Stimulated activated CD8-positive, alpha-beta memory T cell treated with anti-CD3 and anti-CD28 coated beads, Interleukin-15, amount 100 ng/mL, for 24 hours (primary cell): ENCODE results near the gene OR2C3.
"Not testable (repeated sequence)": the region's sequence is repeated elsewhere in the genome, so short reads cannot be mapped to it uniquely, and the experiment has no call there.

Source experiments
- DNase-seq: peaks from one replicate; pipeline ENCODE4 v3.0.0-alpha.2; 2020; ENCODE audit warnings: low read depth

OR2C3 gene

DNA sequence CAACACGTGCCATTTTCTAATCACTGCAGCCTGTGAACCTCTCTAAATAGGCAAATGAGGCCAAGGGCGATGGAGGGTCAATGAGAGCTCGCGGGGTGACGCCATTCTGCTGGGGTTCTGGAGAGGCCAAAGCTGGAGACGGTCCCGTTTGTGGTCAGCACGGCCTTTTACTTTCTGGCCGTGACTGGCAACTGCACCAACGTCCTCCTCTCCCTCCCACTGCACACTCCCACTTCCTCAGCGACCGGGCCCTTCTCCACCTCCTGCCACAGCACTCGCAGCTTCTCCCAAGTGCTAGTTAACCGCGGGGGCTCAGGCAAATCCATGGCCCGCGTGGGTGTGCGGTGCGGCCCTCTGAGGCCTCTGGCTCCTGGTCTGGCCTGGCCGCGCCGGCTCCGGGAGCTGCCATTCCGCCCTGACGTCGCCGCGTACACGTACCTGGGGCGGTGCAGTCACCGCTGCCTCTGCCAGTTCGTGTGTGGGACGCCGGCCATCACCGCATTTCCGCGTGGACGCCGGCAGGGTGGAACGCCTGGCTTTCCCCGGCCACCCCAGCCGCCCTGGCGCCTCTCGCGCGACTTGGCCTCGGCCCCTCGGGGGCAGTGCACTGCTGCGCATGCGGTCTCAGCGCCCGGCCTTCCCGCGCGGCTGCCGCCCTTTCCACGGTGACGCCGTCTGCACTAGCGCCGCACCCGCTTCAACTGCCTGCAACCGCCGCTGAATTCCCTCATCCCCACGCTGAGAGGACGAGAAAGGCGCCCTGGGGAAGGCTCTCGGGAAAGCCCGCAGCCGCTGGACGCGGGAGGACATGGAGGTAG, 18.2 kb downstream of the OR2C3 start:
- no peak for DNase-seq

DNA sequence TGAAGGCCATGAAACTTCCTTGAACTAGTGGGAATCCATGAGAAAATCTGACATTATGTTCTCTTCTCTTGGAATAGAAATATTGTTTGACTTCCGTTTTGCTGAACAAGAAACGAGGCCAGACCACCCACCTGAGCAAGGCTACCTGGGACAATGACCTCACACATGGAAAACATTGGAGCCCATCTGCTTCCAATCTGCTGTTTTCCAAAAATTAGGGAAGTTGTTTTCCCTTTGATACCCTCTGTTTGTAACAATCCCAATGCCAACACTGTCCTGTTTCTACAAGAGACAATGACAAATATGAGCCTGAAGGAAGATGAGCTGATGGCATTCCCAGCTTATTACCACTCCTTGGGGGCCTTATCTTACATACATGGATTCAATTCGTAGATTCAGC, 29.4 kb downstream of the OR2C3 start:
- DNase-seq, result no peak

DNA sequence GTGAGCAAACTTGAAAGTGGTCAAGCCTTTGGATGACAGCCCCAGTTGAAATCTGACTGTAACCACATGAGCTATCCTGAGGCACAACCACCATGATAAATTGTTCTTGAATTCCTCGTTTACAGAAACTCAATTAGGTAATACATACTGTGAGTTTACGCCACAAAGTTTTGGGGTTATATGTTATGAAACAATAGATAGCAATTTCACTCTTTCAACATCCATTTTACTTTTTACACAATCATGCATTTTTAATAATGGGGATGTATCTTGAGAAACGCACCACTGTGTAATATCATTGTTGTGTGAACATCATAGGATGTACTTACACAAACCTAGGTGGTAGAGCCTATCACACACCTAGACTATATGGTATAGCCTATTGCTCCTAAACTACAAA, 35.4 kb downstream of the OR2C3 start:
- DNase-seq, result no peak

DNA sequence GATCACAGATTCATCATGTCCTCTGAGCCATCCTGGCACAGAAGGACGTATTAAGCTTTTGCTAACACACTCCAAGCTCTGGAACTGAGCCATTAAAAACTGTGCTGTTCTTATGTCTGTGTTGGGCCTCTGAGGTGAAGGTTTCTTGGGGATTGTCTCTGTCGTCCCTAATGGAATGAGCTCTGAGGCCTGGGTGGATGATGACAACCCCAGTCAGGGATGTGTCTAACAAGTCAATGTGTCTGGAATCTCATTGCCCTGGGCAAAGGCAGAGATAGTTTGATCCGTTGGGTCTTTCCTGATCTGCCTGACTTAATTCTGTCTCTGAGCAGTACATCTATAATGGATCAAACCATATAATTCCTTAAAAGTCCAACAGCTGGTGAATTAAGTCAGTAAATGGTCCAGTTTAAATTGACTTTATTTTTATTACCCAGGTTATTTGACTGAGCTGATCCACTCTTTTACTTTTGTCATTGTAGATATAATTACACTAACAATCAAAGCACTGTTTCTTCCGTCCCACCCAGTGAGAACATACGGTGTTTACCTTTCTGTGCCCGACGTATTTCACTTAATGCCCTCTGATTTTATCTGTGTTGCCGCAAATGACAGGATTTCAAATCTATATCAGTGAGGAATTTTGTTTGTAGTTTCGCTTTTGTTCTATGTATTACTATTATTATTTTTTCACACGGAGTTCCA, 39.5 kb downstream of the OR2C3 start:
- DNase-seq, result no peak

DNA sequence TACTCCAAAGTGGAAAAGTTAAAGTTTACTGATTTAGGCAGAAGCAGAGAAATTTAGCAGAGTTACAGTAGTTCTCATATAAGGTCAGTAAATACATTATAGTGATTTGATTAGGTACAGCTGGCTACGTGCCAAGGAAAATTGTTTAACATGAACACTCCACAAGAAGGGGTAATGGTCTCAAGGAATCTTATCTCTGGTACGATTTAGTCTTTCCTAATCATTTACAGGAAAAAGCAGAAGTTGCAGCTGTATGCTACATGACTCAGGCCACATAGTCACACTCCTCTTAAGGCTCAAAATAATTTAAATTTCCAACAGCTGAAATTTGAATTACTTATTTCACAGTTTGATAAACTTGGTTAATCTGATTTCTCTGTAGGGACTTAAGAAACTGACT, 41.5 kb downstream of the OR2C3 start:
- no peak for DNase-seq

DNA sequence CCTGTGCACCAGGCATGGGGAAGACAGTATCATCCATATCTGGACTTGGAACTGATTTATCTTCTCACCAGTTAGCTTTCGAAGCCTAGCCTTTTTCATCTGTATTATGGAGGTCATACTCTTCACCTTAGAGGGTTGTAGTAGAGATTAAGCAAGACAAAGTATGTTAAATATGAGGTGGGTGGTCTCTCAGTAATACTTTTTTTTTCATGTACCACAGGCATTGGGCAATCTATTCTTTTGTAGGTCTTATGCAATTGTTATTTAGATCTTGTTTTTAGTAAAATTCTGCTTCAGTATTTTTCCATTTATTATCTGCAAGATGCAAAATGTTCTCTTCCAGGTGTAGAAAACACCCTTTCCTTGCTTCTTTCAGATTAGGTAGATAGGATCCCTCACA, 43.1 kb downstream of the OR2C3 start:
- no peak for DNase-seq

DNA sequence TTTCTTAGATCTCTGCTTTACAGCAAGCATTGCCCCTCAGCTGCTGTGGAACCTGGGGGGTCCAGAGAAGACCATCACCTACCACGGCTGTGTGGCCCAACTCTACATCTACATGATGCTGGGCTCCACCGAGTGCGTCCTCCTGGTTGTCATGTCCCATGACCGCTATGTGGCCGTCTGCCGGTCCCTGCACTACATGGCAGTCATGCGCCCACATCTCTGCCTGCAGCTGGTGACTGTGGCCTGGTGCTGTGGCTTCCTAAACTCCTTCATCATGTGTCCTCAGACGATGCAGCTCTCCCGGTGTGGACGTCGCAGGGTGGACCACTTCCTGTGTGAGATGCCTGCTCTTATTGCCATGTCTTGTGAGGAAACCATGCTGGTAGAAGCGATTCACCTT, 44.9 kb downstream of the OR2C3 start:
- no peak for DNase-seq

DNA sequence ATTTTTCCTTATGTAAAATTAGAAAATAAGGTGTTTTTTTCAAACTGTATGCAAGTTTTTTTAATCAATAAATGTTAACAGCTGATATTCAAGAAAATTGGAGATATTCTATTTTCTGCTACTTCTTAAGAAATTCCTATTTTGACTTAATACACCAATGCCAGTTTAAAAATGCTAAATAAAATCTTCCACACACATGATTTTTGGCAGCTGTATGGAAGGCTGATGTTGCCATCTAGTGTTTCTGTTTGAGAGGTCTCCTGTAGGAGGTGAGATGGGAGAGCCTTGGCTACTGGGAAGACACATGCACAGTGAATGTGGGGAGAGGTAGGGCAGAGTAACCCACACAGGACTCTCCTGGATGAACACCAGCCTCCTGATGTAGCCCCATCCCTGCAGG, 49.2 kb downstream of the OR2C3 start:
- no peak for DNase-seq

DNA sequence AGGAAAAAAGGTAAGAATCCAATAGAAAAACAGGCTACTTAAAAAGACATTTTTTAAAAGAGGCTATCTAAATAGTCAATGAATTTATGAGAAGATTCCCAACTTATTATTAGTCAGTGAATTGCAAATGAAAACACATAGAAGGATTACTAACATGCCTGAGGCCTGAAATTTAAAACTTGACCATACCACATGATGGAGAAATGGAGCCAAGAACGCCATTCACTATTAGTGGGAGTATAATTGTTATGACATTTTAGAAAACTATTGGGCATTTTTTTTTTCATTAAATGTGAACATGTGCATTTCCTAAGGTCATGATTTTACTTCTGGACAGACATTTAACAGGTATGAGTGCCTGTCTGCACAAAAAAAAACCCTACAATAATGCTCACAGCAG, 53.5 kb downstream of the OR2C3 start:
- no peak for DNase-seq

DNA sequence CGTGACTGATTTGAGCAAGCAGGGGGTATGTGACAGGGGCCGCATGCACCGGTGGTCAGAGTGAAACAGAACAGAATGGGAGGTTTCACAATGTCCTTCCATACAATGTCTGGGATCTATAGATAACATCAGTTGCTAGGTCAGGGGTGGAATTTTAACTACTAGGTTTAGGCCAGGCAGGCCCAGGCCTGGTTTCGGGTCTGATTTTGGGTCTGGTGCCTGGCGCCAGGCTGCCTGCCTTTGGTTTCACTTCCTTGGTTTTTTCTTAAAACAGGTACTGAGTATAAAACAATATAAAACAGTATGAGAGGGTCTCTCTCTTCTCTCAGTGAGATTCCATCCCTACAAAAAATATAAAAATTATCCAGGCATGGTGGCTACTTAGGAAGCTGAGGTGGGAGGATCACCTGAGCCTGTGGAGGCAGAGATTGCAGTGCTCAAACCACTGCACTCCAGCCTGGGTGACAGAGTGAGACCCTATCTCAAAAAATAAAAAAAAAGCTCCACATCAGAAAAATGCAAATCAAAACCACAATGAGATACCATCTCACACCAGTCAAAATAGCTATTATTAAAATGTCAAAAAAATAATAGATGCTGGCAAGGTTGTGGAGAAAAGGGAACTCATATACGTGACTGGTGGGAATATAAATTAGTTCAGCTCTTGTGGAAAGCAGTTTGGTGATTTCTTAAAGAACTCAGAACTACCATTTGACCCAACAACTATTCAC, 59.7 kb downstream of the OR2C3 start:
- DNase-seq, result not testable (repeated sequence)

DNA sequence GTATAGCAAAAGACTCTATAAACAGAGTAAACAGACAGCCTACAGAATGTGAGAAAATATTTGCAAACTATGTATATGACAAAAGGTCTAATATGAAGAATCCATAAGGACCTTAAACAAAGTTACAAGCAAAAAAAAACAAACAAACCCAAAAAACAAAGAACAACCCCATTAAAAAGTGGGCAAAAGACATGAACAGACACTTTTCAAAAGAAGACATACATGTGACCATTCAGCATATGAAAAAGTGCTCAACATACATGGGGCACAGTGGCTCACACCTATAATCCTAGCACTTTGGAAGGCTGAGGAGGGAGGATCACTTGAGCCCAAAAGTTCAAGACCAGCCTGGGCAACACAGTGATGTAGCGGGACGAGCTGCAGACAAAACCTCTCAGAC, 60.4 kb downstream of the OR2C3 start:
- no peak for DNase-seq
